H1 (cell line): ENCODE results near the gene MGAT4B.

Source experiments
- BCL11A ChIP-seq, 2 experiments: IDR thresholded peaks; one replicate each; pipeline ENCODE4 v1.6.1; 2011; ENCODE audit warnings: low read depth in 2 of 2, low read length in 2 of 2, mild to moderate bottlenecking in 2 of 2
- CHD2 ChIP-seq: IDR thresholded peaks from 2 replicates; pipeline ENCODE4 v1.6.1; 2012; ENCODE audit warnings: low read length, improper control_type of control experiment
- HDAC2 ChIP-seq, 2 experiments: fragments of 300-600 bp in 1 of 2; sonication (generic) in 1 of 2; IDR thresholded peaks; 2 replicates each; pipeline ENCODE4 v1.6.1; 2011 to 2012; ENCODE audit warnings: low read depth in 2 of 2, low read length in 2 of 2, mild to moderate bottlenecking in 2 of 2, moderate library complexity in 2 of 2, borderline replicate concordance in 1 of 2, inconsistent platforms in 1 of 2
- KDM4A ChIP-seq: IDR thresholded peaks from one replicate; pipeline ENCODE4 v1.7.1; 2012; ENCODE audit warnings: low read depth, mild to moderate bottlenecking, moderate library complexity, low read length, inconsistent platforms; ENCODE audit not compliant: severe bottlenecking
- MAFK ChIP-seq: IDR thresholded peaks from 2 replicates; pipeline ENCODE4 v1.6.1; 2012; ENCODE audit warnings: low read depth, mild to moderate bottlenecking, improper control_type of control experiment, low read length
- POLR2AphosphoS5 ChIP-seq: IDR thresholded peaks from 2 replicates; pipeline ENCODE4 v1.6.1; 2011; ENCODE audit warnings: low read depth, low read length
- SIN3A ChIP-seq, 2 experiments: IDR thresholded peaks in 1 of 2; conservative IDR thresholded peaks in 1 of 2; 2 replicates each; pipeline ENCODE4 v1.6.1; 2011 to 2012; ENCODE audit warnings: low read length in 2 of 2, improper control_type of control experiment in 1 of 2, low read depth in 1 of 2, mild to moderate bottlenecking in 1 of 2
- SP1 ChIP-seq: IDR thresholded peaks from 2 replicates; pipeline ENCODE4 v1.6.1; 2011; ENCODE audit warnings: low read depth, low read length
- TAF7 ChIP-seq: optimal IDR thresholded peaks from 2 replicates; pipeline ENCODE3; 2011; ENCODE audit warnings: low read depth, mild to moderate bottlenecking, inconsistent platforms, low read length, moderate library complexity, borderline replicate concordance
- TF ChIP-seq, protein P1 (sequence below), 3 experiments: IDR thresholded peaks; 1 replicate in 2 of 3; 2 replicates in 1 of 3; pipeline versions ENCODE4 v1.5.1 to v1.6.1; 2011; ENCODE audit warnings: low read length in 3 of 3, mild to moderate bottlenecking in 3 of 3, inconsistent platforms in 2 of 3, low read depth in 1 of 3, moderate library complexity in 1 of 3; ENCODE audit not compliant: insufficient read depth in 1 of 3; ENCODE audit errors: control extremely low read depth in 1 of 3

DNA sequence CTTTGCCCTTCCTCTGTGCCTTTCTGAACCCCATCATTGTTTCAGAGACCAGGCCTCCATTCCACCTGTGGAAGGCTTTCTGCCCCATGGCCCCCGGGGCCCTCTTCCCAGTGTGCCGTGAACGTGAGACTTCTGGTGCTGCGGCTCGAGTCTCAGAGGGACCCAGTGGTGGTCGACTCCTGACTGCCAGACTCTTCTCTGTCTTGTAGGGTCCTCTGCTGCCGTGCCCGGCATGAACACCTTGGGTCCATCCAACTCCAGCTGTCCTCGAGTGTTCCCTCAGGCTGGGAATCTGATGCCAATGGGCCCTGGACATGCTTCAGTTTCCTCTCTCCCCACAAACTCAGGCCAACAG is 33.0 kb downstream of the MGAT4B start:
- TF ChIP-seq HDAC2 (IDR thresholded peaks at IDR 0.05; ENCODE audit: borderline replicate concordance in 1 of 2, low read depth in 2 of 2, low read length in 2 of 2) (no peak), MAFK (no peak), TAF7 (no peak), SIN3A (conservative IDR thresholded peaks at IDR 0.05 in 1 of 2, IDR thresholded peaks at IDR 0.05 in 1 of 2; ENCODE audit: low read depth in 1 of 2, low read length in 2 of 2) (no peak), BCL11A (IDR thresholded peaks at IDR 0.05; ENCODE audit: low read depth in 2 of 2, low read length in 2 of 2) (no peak), CHD2 (no peak), SP1 (no peak), POLR2AphosphoS5 (no peak), KDM4A (no peak)
- TF ChIP-seq, protein P1, sequence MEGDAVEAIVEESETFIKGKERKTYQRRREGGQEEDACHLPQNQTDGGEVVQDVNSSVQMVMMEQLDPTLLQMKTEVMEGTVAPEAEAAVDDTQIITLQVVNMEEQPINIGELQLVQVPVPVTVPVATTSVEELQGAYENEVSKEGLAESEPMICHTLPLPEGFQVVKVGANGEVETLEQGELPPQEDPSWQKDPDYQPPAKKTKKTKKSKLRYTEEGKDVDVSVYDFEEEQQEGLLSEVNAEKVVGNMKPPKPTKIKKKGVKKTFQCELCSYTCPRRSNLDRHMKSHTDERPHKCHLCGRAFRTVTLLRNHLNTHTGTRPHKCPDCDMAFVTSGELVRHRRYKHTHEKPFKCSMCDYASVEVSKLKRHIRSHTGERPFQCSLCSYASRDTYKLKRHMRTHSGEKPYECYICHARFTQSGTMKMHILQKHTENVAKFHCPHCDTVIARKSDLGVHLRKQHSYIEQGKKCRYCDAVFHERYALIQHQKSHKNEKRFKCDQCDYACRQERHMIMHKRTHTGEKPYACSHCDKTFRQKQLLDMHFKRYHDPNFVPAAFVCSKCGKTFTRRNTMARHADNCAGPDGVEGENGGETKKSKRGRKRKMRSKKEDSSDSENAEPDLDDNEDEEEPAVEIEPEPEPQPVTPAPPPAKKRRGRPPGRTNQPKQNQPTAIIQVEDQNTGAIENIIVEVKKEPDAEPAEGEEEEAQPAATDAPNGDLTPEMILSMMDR (IDR thresholded peaks at IDR 0.05; ENCODE audit: control extremely low read depth in 1 of 3, insufficient read depth in 1 of 3, low read depth in 1 of 3, low read length in 3 of 3): no peak
